Panc1 (cell line): ENCODE data around the gene WRAP73. TPM values are rescaled to one million over a fixed set of nuclear protein-coding genes. Genes with fewer than 3 reads are reported as not detected.
A peak's percentile ranks its signal among the peaks of the same experiment; 100 is the strongest.

Experiments
- ATAC-seq: fragments of 200-7000 bp; cut with Tn5 transposase; 2 replicates; pipeline ENCODE4 v1.9.1; 2020; ENCODE audit warnings: mild to moderate bottlenecking, moderate library complexity
- BruUV-seq: library from RNA; stranded (reverse); fragments of 400-500 nt; replicated peaks from 2 replicates; lab custom pipeline; 2021; lab: Mats Ljungman, UMichigan
- CTCF ChIA-PET: fragments of 300-600 bp; sonication (Branson Sonifier 250); formaldehyde crosslinking; loops from one replicate; lab custom pipeline; 2022; ENCODE audit warnings: antibody characterized with exemption; lab: Charles Lee
- POLR2A ChIA-PET: fragments of 300-600 bp; sonication (Branson Sonifier 250); formaldehyde crosslinking; loops from one replicate; lab custom pipeline; 2022; ENCODE audit warnings: antibody characterized with exemption; lab: Charles Lee
- DNase-seq: peaks from one replicate; pipeline ENCODE4 v3.0.0-alpha.2; 2010; ENCODE audit warnings: low read depth, low spot score
- H3K27ac ChIP-seq: 2 replicates; pipeline ENCODE4 v1.5.1; 2011; ENCODE audit warnings: mild to moderate bottlenecking, low read length, inconsistent platforms
- H3K27me3 ChIP-seq: fragments of 200-500 bp; sonication (Bioruptor generic); 2 replicates; pipeline ENCODE4 v1.6.0; 2014; ENCODE audit warnings: low read length, inconsistent platforms; ENCODE audit not compliant: control insufficient read depth, insufficient read depth
- H3K36me3 ChIP-seq: fragments of 200-500 bp; sonication (Bioruptor generic); 2 replicates; pipeline ENCODE4 v1.5.1; 2014; ENCODE audit warnings: inconsistent platforms, mild to moderate bottlenecking, low read length, moderate library complexity; ENCODE audit not compliant: control insufficient read depth, insufficient read depth
- H3K4me1 ChIP-seq: 2 replicates; pipeline ENCODE4 v1.5.1; 2011; ENCODE audit warnings: inconsistent platforms, mild to moderate bottlenecking, low read length, moderate library complexity; ENCODE audit not compliant: control insufficient read depth, insufficient read depth
- H3K4me3 ChIP-seq, 2 experiments: 2 replicates each; pipeline ENCODE4 v1.5.1; 2011 to 2012; ENCODE audit warnings: low read depth in 2 of 2, low read length in 2 of 2, mild to moderate bottlenecking in 2 of 2, inconsistent platforms in 1 of 2, moderate library complexity in 1 of 2
- H3K9me3 ChIP-seq: fragments of 200-500 bp; sonication (Bioruptor generic); 2 replicates; pipeline ENCODE4 v1.5.1; 2014; ENCODE audit warnings: low read depth, mild to moderate bottlenecking, inconsistent platforms, low read length, moderate library complexity; ENCODE audit not compliant: control insufficient read depth, insufficient read depth
- POLR2AphosphoS5 ChIP-seq: IDR thresholded peaks from 2 replicates; pipeline ENCODE4 v1.6.1; 2012; ENCODE audit warnings: mild to moderate bottlenecking, low read depth, low read length, moderate library complexity
- SIN3A ChIP-seq: IDR thresholded peaks from 2 replicates; pipeline ENCODE4 v1.6.1; 2012; ENCODE audit warnings: low read depth, mild to moderate bottlenecking, low read length, moderate library complexity, borderline replicate concordance; ENCODE audit not compliant: insufficient read depth
- TCF7L2 ChIP-seq: IDR thresholded peaks from 2 replicates; pipeline ENCODE4 v1.6.1; 2011; ENCODE audit warnings: mild to moderate bottlenecking, low read depth, low read length, inconsistent platforms
- in situ Hi-C: cut with HindIII; loops from 2 replicates; pipeline ENCODE4 v1.10.0; 2016; ENCODE audit warnings: low sequenced_read_pairs, low pct_unique_long_range_greater_than_20kb
- intact Hi-C: fragments of 100-400 bp; cut with micrococcal nuclease; formaldehyde crosslinking; loops from one replicate; pipeline ENCODE4 v1.10.0; 2022; ENCODE audit not compliant: unreplicated experiment
- total RNA-seq: library from RNA; stranded (reverse); gene quantifications from one replicate; pipeline ENCODE4 v1.2.1, GENCODE V29; 2021; ENCODE audit not compliant: unreplicated experiment
- TF ChIP-seq, protein P1 (sequence below): fragments of 450-650 bp; IDR thresholded peaks from 2 replicates; pipeline ENCODE4 v1.5.1; 2017; ENCODE audit warnings: mild to moderate bottlenecking
- TF ChIP-seq, protein P2 (sequence below), 2 experiments: IDR thresholded peaks; 2 replicates each; pipeline ENCODE4 v1.6.1; 2011 to 2012; ENCODE audit warnings: low read depth in 2 of 2, control low read depth in 1 of 2, low read length in 1 of 2, mild to moderate bottlenecking in 1 of 2, moderate library complexity in 1 of 2; ENCODE audit not compliant: insufficient read depth in 1 of 2

The WRAP73 gene
- total RNA-seq, 1 experiment from 2014 or later: 27.1 TPM

GRCh38 chr1:3618881-3619671 lies 30.8 kb downstream of the WRAP73 start:
- H3K27me3 ChIP-seq: no peaks in the 10 kb centered on the region
- ChIA-PET POLR2A (no interaction called here), CTCF (interaction anchor here (0.5 to 2.2 kb wide), 11 partner anchors 11 to 166 kb away, joined by 3 to 24 read pairs (median 8); no protein-coding TSS in a partner anchor)
- H3K36me3 ChIP-seq: no peaks in the 10 kb centered on the region
- in situ Hi-C loops (no loop called here), intact Hi-C loops (loop anchor here (1.0 to 2.0 kb wide), 2 partner anchors 54 to 166 kb away; no protein-coding TSS in a partner anchor)
- peaks cover 14% of the 10 kb centered on the region for H3K4me1 ChIP-seq
- no TSS peak for BruUV-seq
- H3K4me3 ChIP-seq: no peak overlapping the region
- peak; percentile 46 for DNase-seq
- no peaks in the 10 kb centered on the region for H3K9me3 ChIP-seq
- no peak overlapping the region for H3K27ac ChIP-seq
- no peak for TF ChIP-seq TCF7L2
- TF ChIP-seq, protein P1, sequence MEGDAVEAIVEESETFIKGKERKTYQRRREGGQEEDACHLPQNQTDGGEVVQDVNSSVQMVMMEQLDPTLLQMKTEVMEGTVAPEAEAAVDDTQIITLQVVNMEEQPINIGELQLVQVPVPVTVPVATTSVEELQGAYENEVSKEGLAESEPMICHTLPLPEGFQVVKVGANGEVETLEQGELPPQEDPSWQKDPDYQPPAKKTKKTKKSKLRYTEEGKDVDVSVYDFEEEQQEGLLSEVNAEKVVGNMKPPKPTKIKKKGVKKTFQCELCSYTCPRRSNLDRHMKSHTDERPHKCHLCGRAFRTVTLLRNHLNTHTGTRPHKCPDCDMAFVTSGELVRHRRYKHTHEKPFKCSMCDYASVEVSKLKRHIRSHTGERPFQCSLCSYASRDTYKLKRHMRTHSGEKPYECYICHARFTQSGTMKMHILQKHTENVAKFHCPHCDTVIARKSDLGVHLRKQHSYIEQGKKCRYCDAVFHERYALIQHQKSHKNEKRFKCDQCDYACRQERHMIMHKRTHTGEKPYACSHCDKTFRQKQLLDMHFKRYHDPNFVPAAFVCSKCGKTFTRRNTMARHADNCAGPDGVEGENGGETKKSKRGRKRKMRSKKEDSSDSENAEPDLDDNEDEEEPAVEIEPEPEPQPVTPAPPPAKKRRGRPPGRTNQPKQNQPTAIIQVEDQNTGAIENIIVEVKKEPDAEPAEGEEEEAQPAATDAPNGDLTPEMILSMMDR: peak; percentile 93
- peak; percentile 78 for ATAC-seq

DNA sequence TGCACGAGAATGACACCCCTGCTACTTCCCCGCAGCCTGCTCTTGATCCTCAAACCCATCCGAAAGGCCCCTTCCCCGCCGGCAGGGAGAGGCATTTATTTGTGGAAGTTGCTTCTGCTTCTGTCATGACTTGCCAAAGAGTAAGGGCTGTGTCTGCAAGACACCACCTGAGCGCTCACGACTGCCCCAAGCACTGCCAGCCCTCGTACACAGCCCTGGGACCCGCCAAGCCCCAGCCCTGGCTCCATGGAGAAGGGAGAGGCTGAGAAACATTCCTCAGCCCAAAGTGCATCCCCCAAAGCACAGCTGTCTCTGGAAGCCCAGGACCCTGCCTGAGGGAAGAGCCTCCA lies 31.4 kb downstream of the WRAP73 start:
- H3K4me3 ChIP-seq: no peak overlapping the region
- no peak overlapping the region for H3K27ac ChIP-seq
- in situ Hi-C loops (no loop called here), intact Hi-C loops (loop anchor here (2.0 kb wide), 1 partner anchor 166 kb away; no protein-coding TSS in a partner anchor)
- no peaks in the 10 kb centered on the region for H3K36me3 ChIP-seq
- BruUV-seq: no TSS peak
- DNase-seq (no peak), ATAC-seq (peak; percentile 20; the same call in 1 of the 2 replicates)
- no peaks in the 10 kb centered on the region for H3K9me3 ChIP-seq
- no peaks in the 10 kb centered on the region for H3K27me3 ChIP-seq
- ChIA-PET POLR2A (no interaction called here), CTCF (interaction anchor here (0.9 to 2.2 kb wide), 8 partner anchors 20 to 166 kb away, joined by 3 to 24 read pairs (median 10); no protein-coding TSS in a partner anchor)
- H3K4me1 ChIP-seq: peaks cover 17% of the 10 kb centered on the region
- TF ChIP-seq POLR2AphosphoS5: no peak
- TF ChIP-seq, protein P2, sequence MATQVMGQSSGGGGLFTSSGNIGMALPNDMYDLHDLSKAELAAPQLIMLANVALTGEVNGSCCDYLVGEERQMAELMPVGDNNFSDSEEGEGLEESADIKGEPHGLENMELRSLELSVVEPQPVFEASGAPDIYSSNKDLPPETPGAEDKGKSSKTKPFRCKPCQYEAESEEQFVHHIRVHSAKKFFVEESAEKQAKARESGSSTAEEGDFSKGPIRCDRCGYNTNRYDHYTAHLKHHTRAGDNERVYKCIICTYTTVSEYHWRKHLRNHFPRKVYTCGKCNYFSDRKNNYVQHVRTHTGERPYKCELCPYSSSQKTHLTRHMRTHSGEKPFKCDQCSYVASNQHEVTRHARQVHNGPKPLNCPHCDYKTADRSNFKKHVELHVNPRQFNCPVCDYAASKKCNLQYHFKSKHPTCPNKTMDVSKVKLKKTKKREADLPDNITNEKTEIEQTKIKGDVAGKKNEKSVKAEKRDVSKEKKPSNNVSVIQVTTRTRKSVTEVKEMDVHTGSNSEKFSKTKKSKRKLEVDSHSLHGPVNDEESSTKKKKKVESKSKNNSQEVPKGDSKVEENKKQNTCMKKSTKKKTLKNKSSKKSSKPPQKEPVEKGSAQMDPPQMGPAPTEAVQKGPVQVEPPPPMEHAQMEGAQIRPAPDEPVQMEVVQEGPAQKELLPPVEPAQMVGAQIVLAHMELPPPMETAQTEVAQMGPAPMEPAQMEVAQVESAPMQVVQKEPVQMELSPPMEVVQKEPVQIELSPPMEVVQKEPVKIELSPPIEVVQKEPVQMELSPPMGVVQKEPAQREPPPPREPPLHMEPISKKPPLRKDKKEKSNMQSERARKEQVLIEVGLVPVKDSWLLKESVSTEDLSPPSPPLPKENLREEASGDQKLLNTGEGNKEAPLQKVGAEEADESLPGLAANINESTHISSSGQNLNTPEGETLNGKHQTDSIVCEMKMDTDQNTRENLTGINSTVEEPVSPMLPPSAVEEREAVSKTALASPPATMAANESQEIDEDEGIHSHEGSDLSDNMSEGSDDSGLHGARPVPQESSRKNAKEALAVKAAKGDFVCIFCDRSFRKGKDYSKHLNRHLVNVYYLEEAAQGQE (IDR thresholded peaks at IDR 0.05; ENCODE audit: insufficient read depth in 1 of 2, low read depth in 2 of 2, low read length in 1 of 2): no peak
- TF ChIP-seq, protein P1: no peak
- TF ChIP-seq TCF7L2: no peak
- TF ChIP-seq SIN3A: no peak
